GM18511 (cell line): ENCODE results near the gene MADD.

ENCODE experiments used
- ATAC-seq: cut with Tn5 transposase; IDR thresholded peaks from one replicate; pipeline ENCODE4 v1.9.1; 2021; ENCODE audit warnings: mild to moderate bottlenecking, moderate library complexity; ENCODE audit not compliant: unreplicated experiment

MADD gene

GRCh38 chr11:47355283-47356128 lies 85.6 kb downstream of the MADD start:
- no peak for ATAC-seq

GRCh38 chr11:47356129-47356997 lies 86.4 kb downstream of the MADD start:
- no peak for ATAC-seq

GRCh38 chr11:47356998-47357329 lies 87.0 kb downstream of the MADD start:
- ATAC-seq = no peak

- ATAC-seq = no peak
Measured at GRCh38 chr11:47357985-47358730, 88.2 kb downstream of the MADD start.

GRCh38 chr11:47358731-47359051 lies 88.8 kb downstream of the MADD start:
- no peak for ATAC-seq

GRCh38 chr11:47359162-47359561 lies 89.2 kb downstream of the MADD start:
- no peak for ATAC-seq

GRCh38 chr11:47359586-47359985 lies 89.7 kb downstream of the MADD start:
- no peak for ATAC-seq

- no peak for ATAC-seq
Measured at GRCh38 chr11:47360341-47360740, 90.4 kb downstream of the MADD start.

- no peak for ATAC-seq
Measured at GRCh38 chr11:47361419-47361818, 91.5 kb downstream of the MADD start.

GRCh38 chr11:47366020-47366490 lies 96.1 kb downstream of the MADD start:
- ATAC-seq = peak; percentile 54

GRCh38 chr11:47369676-47370075 lies 99.7 kb downstream of the MADD start:
- no peak for ATAC-seq

- no peak for ATAC-seq
Measured at GRCh38 chr11:47372422-47372821, 102.5 kb downstream of the MADD start.

- no peak for ATAC-seq
Measured at GRCh38 chr11:47373876-47374719, 104.2 kb downstream of the MADD start.

- ATAC-seq = no peak
Measured at GRCh38 chr11:47374720-47375019, 104.7 kb downstream of the MADD start.

GRCh38 chr11:47375020-47375419 lies 105.1 kb downstream of the MADD start:
- ATAC-seq = no peak

- ATAC-seq = no peak
Measured at GRCh38 chr11:47375546-47376085, 105.7 kb downstream of the MADD start.

- no peak for ATAC-seq
Measured at GRCh38 chr11:47376107-47376524, 106.2 kb downstream of the MADD start.

- peak; percentile 32 for ATAC-seq
Measured at GRCh38 chr11:47376525-47377371, 106.8 kb downstream of the MADD start.

- peak; percentile 32 for ATAC-seq
Measured at GRCh38 chr11:47377571-47378009, 107.7 kb downstream of the MADD start.
